ENCODE measurements around the gene NPHP1. TPM values are rescaled to one million over a fixed set of nuclear protein-coding genes. Genes with fewer than 3 reads are reported as not detected.
"Not testable (repeated sequence)": the region's sequence is repeated elsewhere in the genome, so short reads cannot be mapped to it uniquely, and the experiment has no call there.

NPHP1 gene
- total and polyA plus RNA-seq, 4 experiments from 2014 or later = 0.23 to 1.3 (median 0.91) TPM

DNA sequence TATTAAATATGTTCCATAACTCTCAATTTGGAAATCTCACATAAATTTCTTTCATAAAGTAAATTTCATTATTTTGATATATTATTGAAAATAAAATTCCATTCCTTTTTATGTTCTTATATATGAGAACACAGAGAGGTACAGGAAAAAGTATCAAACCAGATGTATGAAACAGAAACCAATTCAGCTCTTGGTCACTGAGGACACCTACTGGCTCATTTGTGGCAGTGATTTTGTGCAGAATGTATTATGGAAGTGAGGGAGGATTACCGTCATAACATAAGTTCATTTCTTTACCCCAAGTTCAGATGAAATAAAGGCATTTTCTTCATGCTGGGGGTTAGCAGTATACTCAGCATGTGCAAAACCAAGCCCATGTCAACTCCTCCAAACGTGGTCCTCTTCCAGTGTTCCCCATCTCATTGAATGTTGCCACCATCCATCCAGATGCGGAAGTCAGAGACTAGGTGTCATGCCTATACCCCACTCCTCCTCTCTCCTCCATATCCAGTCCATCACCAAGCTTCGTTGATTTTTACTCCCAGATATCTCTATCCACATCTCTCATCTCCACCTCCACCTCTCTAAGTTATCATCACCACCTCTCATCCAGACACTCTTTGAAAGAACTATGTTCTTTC is 47.5 kb downstream of the NPHP1 start:
- CTCF ChIA-PET (ENCODE audit: partially characterized antibody) = interaction anchor here (0.7 to 1.9 kb wide), 3 partner anchors 13 to 35 kb away, joined by 3 to 10 read pairs (median 4); no protein-coding TSS in a partner anchor
- peaks cover 3 to 7% of the 10 kb centered on the region in 2 donors for H3K27me3 Mint-ChIP-seq
- H3K27me3 ChIP-seq (ENCODE audit: insufficient read depth, low read length) = no peaks in the 10 kb centered on the region

DNA sequence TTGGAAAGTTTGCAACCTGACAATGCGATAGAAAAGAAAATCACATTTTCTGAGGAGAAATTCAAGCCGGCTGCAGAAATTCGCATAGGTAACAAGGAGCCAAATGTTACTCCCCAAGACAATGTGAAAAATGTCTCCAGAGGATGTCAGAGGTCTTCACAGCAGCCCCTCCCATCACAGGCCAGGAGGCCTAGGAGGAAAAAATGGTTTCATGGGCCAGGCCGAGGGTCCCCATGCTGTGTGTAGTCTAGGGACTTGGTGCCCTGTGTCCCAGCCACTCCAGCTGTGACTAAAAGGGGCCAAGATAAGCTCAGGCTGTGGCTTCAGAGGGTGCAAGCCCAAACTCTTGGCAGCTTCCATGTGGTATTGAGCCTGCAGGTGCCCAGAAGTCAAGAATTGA is 50.0 kb downstream of the NPHP1 start:
- H3K4me1 Mint-ChIP-seq; DNase-seq; POLR2A ChIA-PET (ENCODE audit: partially characterized antibody); H3K4me1 ChIP-seq (ENCODE audit: insufficient read depth, low read length); H3K36me3 Mint-ChIP-seq; H3K27ac Mint-ChIP-seq; H3K36me3 ChIP-seq (ENCODE audit: insufficient read depth, low read length); H3K27me3 ChIP-seq (ENCODE audit: insufficient read depth, low read length); H3K4me3 Mint-ChIP-seq; H3K4me3 ChIP-seq (ENCODE audit: low read length in 2 of 2); H3K9me3 ChIP-seq (ENCODE audit: control insufficient read depth in 1 of 2, low read length in 2 of 2); H3K27me3 Mint-ChIP-seq; H3K27ac ChIP-seq (ENCODE audit: low read depth, low read length); intact Hi-C loops (cut with micrococcal nuclease); CTCF ChIA-PET (ENCODE audit: partially characterized antibody): not testable (repeated sequence)
- H3K9me3 Mint-ChIP-seq = peaks cover 3 to 26% (median 10%) of the 10 kb centered on the region in 8 donors

More for the DNA sequence above, 47.5 kb downstream of the NPHP1 start:
- peaks cover 0 to under 1% of the 10 kb centered on the region in 2 donors for H3K36me3 Mint-ChIP-seq
- H3K9me3 Mint-ChIP-seq = peaks cover 3 to 26% (median 10%) of the 10 kb centered on the region in 8 donors
- peak overlapping the region in 1 of 8 donors; percentile 12 for H3K4me3 Mint-ChIP-seq
- Histone ChIP-seq H3K4me3 (ENCODE audit: low read length in 2 of 2) (no peak overlapping the region), H3K27ac (ENCODE audit: low read depth, low read length) (no peak overlapping the region), H3K9me3 (ENCODE audit: control insufficient read depth in 1 of 2, low read length in 2 of 2) (no peaks in the 10 kb centered on the region), H3K36me3 (ENCODE audit: insufficient read depth, low read length) (no peaks in the 10 kb centered on the region), H3K4me1 (ENCODE audit: insufficient read depth, low read length) (no peaks in the 10 kb centered on the region)
- peak overlapping the region in 1 of 7 donors; percentile 62 for H3K27ac Mint-ChIP-seq
- intact Hi-C loops (cut with micrococcal nuclease) = no loop called here
- DNase-seq = peak in 4 of 5 donors; percentile 7 to 13 (median 10)
- POLR2A ChIA-PET (ENCODE audit: partially characterized antibody) = no interaction called here
- peaks cover 0 to 7% (median 6%) of the 10 kb centered on the region in 4 donors for H3K4me1 Mint-ChIP-seq

DNA sequence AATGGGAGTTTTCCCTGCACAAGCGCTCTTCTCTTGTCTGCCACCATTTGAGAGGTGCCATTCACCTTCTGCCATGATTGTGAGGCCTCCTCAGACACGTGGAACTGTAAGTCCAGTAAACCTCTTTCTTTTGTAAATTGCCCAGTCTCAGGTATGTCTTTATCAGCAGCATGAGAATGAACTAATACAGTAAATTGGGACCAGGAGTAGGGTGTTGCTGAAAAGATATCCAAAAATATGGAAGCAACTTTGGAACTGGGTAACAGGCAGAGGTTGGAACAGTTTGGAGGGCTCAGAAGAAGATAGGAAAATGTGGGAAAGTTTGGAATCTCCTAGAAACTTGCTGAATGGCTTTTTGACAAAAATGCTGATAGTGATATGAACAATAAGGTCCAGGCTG is 50.6 kb downstream of the NPHP1 start:
- H3K27me3 ChIP-seq (ENCODE audit: insufficient read depth, low read length); intact Hi-C loops (cut with micrococcal nuclease); H3K27ac Mint-ChIP-seq; POLR2A ChIA-PET (ENCODE audit: partially characterized antibody); H3K4me3 ChIP-seq (ENCODE audit: low read length in 2 of 2); H3K4me3 Mint-ChIP-seq; H3K4me1 ChIP-seq (ENCODE audit: insufficient read depth, low read length); H3K9me3 ChIP-seq (ENCODE audit: control insufficient read depth in 1 of 2, low read length in 2 of 2); H3K27me3 Mint-ChIP-seq; H3K27ac ChIP-seq (ENCODE audit: low read depth, low read length); H3K4me1 Mint-ChIP-seq; DNase-seq; CTCF ChIA-PET (ENCODE audit: partially characterized antibody); H3K36me3 ChIP-seq (ENCODE audit: insufficient read depth, low read length); H3K36me3 Mint-ChIP-seq: not testable (repeated sequence)
- H3K9me3 Mint-ChIP-seq = peaks cover 3 to 26% (median 10%) of the 10 kb centered on the region in 8 donors

DNA sequence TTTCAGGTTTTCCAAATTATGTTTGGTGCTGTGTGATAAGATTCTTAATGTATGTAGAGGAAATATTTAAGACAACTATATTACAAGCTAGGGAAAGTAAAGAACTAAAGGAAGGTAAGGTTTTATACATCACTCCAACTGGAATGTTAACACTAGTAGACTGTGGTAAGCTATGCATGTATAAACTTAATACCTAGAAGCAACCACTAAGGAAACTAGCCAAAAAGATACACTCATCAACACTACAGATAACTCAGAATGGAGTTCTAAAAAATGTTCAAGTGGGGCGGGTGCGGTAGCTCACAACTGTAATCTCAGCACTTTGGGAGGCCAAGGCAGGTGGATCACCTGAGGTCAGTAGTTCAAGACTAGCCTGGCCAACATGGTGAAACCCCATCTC is 51.4 kb downstream of the NPHP1 start:
- Mint-ChIP-seq H3K4me3 (no peak overlapping the region), H3K4me1 (peaks cover 0 to 7% (median 6%) of the 10 kb centered on the region in 4 donors), H3K36me3 (no peaks in the 10 kb centered on the region), H3K27me3 (peaks cover 3 to 7% of the 10 kb centered on the region in 2 donors), H3K27ac (no peak overlapping the region), H3K9me3 (peaks cover 5 to 26% (median 10%) of the 10 kb centered on the region in 8 donors)
- no peak overlapping the region for H3K4me3 ChIP-seq (ENCODE audit: low read length in 2 of 2)
- ChIA-PET CTCF (ENCODE audit: partially characterized antibody) (no interaction called here), POLR2A (ENCODE audit: partially characterized antibody) (no interaction called here)
- no peak for DNase-seq
- H3K27ac ChIP-seq (ENCODE audit: low read depth, low read length) = no peak overlapping the region
- H3K36me3 ChIP-seq (ENCODE audit: insufficient read depth, low read length) = no peaks in the 10 kb centered on the region
- H3K9me3 ChIP-seq (ENCODE audit: control insufficient read depth in 1 of 2, low read length in 2 of 2) = no peaks in the 10 kb centered on the region
- H3K4me1 ChIP-seq (ENCODE audit: insufficient read depth, low read length) = no peaks in the 10 kb centered on the region
- intact Hi-C loops (cut with micrococcal nuclease) = no loop called here
- no peaks in the 10 kb centered on the region for H3K27me3 ChIP-seq (ENCODE audit: insufficient read depth, low read length)

DNA sequence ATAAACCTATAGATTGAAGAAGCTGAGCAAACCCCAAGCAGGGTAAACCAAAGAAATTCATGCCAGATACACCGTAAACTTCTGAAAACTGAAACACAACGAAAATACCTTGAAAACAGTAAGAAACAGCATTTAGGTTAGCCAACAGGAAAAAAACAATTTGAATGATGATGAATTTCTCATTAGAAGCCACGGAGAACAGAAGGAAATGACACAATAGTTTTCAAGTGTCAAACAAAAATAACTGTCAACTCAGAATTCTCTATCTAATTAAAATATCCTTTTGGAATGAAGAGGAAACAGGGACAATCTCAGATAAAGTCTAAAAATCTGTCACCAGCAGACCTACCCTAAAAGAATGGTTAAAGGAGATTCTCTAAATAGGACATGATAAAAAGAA is 51.9 kb downstream of the NPHP1 start:
- no peaks in the 10 kb centered on the region for H3K36me3 Mint-ChIP-seq
- H3K4me3 ChIP-seq (ENCODE audit: low read length in 2 of 2) = no peak overlapping the region
- no peaks in the 10 kb centered on the region for H3K4me1 ChIP-seq (ENCODE audit: insufficient read depth, low read length)
- H3K27me3 Mint-ChIP-seq = peaks cover 1 to 7% of the 10 kb centered on the region in 2 donors
- peaks cover 5 to 26% (median 10%) of the 10 kb centered on the region in 8 donors for H3K9me3 Mint-ChIP-seq
- no peaks in the 10 kb centered on the region for H3K9me3 ChIP-seq (ENCODE audit: control insufficient read depth in 1 of 2, low read length in 2 of 2)
- peaks cover 0 to 7% (median 6%) of the 10 kb centered on the region in 4 donors for H3K4me1 Mint-ChIP-seq
- intact Hi-C loops (cut with micrococcal nuclease) = no loop called here
- H3K4me3 Mint-ChIP-seq = no peak overlapping the region
- no peaks in the 10 kb centered on the region for H3K27me3 ChIP-seq (ENCODE audit: insufficient read depth, low read length)
- ChIA-PET POLR2A (ENCODE audit: partially characterized antibody) (no interaction called here), CTCF (ENCODE audit: partially characterized antibody) (no interaction called here)
- H3K27ac Mint-ChIP-seq = no peak overlapping the region
- no peak for DNase-seq
- no peak overlapping the region for H3K27ac ChIP-seq (ENCODE audit: low read depth, low read length)
- no peaks in the 10 kb centered on the region for H3K36me3 ChIP-seq (ENCODE audit: insufficient read depth, low read length)

DNA sequence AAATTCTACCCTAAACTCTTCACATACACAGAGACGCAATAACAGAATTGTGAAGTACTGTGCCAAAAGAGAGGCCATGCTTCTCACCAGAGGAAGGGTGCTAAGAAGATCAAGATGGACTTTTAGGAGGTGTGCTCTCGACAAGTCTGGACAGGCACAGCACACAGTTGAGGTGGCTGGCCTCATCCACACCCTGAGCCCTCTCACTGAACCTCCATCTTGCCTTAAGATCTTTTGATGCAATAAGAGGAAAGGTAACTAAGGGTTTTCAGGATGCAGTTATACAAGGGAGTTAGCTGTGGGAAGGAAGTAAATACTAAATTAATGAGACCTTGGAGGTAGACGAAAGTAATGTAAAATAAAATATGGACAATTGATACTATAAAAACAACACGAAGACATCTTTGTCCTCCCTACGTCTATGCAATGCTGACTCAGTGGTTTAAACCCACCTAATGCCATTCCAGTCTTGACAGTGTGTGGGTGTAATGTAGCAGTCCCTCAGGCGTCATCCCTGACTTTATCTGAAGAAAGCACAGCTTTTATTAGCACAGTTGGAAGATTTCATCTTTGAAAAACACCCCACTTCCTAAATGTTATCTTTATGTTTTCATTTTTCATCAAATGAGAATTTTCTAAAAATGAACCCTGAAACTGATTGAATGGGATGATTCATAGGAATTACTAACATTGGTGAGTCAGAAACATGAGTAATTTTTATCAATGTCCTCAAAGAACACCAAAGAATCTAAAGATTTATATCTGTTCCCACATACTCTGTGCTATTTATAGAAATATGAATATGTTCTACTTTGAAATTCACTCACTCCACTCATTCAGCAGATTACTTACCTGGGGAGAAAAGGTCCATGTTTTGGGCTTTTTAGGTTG is 55.2 kb downstream of the NPHP1 start:
- Histone ChIP-seq H3K4me3 (ENCODE audit: low read length in 2 of 2) (no peak overlapping the region), H3K36me3 (ENCODE audit: insufficient read depth, low read length) (no peaks in the 10 kb centered on the region), H3K9me3 (ENCODE audit: control insufficient read depth in 1 of 2, low read length in 2 of 2) (no peaks in the 10 kb centered on the region), H3K27ac (ENCODE audit: low read depth, low read length) (no peak overlapping the region), H3K27me3 (ENCODE audit: insufficient read depth, low read length) (no peaks in the 10 kb centered on the region), H3K4me1 (ENCODE audit: insufficient read depth, low read length) (no peaks in the 10 kb centered on the region)
- intact Hi-C loops (cut with micrococcal nuclease) = no loop called here
- Mint-ChIP-seq H3K27ac (no peak overlapping the region), H3K36me3 (no peaks in the 10 kb centered on the region), H3K4me1 (no peaks in the 10 kb centered on the region), H3K9me3 (peaks cover 5 to 18% (median 7%) of the 10 kb centered on the region in 8 donors), H3K27me3 (peaks cover 2 to 13% of the 10 kb centered on the region in 2 donors), H3K4me3 (no peak overlapping the region)
- no peak for DNase-seq
- POLR2A ChIA-PET (ENCODE audit: partially characterized antibody) = no interaction called here
- CTCF ChIA-PET (ENCODE audit: partially characterized antibody) = no interaction called here

DNA sequence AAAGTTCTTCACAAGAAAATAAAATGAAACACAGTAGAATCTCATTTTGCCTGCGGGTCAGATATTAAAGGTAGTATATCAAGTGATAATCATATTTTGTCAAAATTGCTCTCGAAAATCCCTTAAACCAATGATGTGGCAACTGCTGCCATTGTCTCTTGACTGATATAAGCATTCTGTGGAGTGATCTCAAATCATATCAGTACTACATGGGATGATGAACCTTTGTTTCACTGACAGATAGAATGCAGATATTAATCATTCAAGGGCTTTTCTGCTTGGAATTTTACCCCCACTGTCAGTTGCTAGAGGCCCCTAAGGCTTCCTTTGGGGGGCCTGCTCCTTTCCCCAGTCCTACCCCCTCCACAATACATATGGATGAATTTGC is 57.9 kb downstream of the NPHP1 start:
- Histone ChIP-seq H3K27ac (ENCODE audit: low read depth, low read length) (no peak overlapping the region), H3K27me3 (ENCODE audit: insufficient read depth, low read length) (no peaks in the 10 kb centered on the region), H3K4me3 (ENCODE audit: low read length in 2 of 2) (no peak overlapping the region), H3K9me3 (ENCODE audit: control insufficient read depth in 1 of 2, low read length in 2 of 2) (no peaks in the 10 kb centered on the region), H3K4me1 (ENCODE audit: insufficient read depth, low read length) (no peaks in the 10 kb centered on the region), H3K36me3 (ENCODE audit: insufficient read depth, low read length) (no peaks in the 10 kb centered on the region)
- no peak overlapping the region for H3K27ac Mint-ChIP-seq
- H3K36me3 Mint-ChIP-seq = no peaks in the 10 kb centered on the region
- no peaks in the 10 kb centered on the region for H3K4me1 Mint-ChIP-seq
- POLR2A ChIA-PET (ENCODE audit: partially characterized antibody) = no interaction called here
- intact Hi-C loops (cut with micrococcal nuclease) = no loop called here
- peaks cover 0 to 3% (median 0%) of the 10 kb centered on the region in 8 donors for H3K9me3 Mint-ChIP-seq
- H3K4me3 Mint-ChIP-seq = no peak overlapping the region
- H3K27me3 Mint-ChIP-seq = peaks cover 4 to 7% of the 10 kb centered on the region in 2 donors
- CTCF ChIA-PET (ENCODE audit: partially characterized antibody) = no interaction called here
- DNase-seq = no peak

Measured in CD4-positive, alpha-beta memory T cell (primary cell).